Breast epithelium (tissue), 4 donors: Measurements from ENCODE around the gene MLST8. TPM values are rescaled to one million over a fixed set of nuclear protein-coding genes. Genes with fewer than 3 reads are reported as not detected.

ENCODE experiments used
- DNase-seq, 2 donors: peaks; one replicate each; pipeline ENCODE4 v3.0.0-alpha.2; 2019; ENCODE audit warnings: low spot score in 2 of 2
- H3K27ac ChIP-seq, 2 donors: fragments of 200-600 bp; sonication (generic) in 1 of 2; one replicate each; pipeline ENCODE4 v1.5.1; 2016 to 2019; ENCODE audit warnings: mild to moderate bottlenecking in 1 of 2
- H3K27me3 ChIP-seq, 2 donors: fragments of 200-600 bp; sonication (generic) in 1 of 2; one replicate each; pipeline versions ENCODE4 v1.5.1 to v1.6.0; 2017 to 2019; ENCODE audit warnings: control low read depth in 1 of 2, mild to moderate bottlenecking in 1 of 2
- H3K36me3 ChIP-seq: fragments of 200-600 bp; one replicate; pipeline ENCODE4 v1.5.1; 2019
- H3K4me1 ChIP-seq, 2 donors: fragments of 200-600 bp; sonication (generic); one replicate each; pipeline ENCODE4 v1.5.1; 2016 to 2019; ENCODE audit warnings: control low read depth in 1 of 2
- H3K4me3 ChIP-seq, 3 donors: fragments of 200-600 bp; sonication (generic); 1 replicate in 2 of 3; 2 replicates in 1 of 3; pipeline ENCODE4 v1.5.1; 2016 to 2019; ENCODE audit warnings: mild to moderate bottlenecking in 3 of 3, moderate library complexity in 2 of 3
- H3K9me3 ChIP-seq, 2 donors: fragments of 200-600 bp; sonication (generic) in 1 of 2; one replicate each; pipeline ENCODE4 v1.5.1; 2016 to 2019; ENCODE audit warnings: control low read depth in 1 of 2
- CTCF ChIP-seq, 3 donors: fragments of 450-650 bp; IDR thresholded peaks; one replicate each; pipeline ENCODE4 v1.5.1; 2016 to 2017; ENCODE audit warnings: antibody characterized with exemption in 3 of 3, mild to moderate bottlenecking in 3 of 3, moderate library complexity in 3 of 3
- POLR2A ChIP-seq: fragments of 450-650 bp; IDR thresholded peaks from one replicate; pipeline ENCODE4 v1.6.1; 2016; ENCODE audit warnings: antibody characterized with exemption, mild to moderate bottlenecking, moderate library complexity
- POLR2AphosphoS5 ChIP-seq, 3 donors: sonication (generic); formaldehyde crosslinking; IDR thresholded peaks; one replicate each; pipeline ENCODE4 v1.6.1; 2017; ENCODE audit warnings: antibody characterized with exemption in 3 of 3
- intact Hi-C: fragments of 100-400 bp; cut with DNase I; formaldehyde crosslinking; loops from one replicate; pipeline ENCODE4 v1.15.1; 2023; ENCODE audit warnings: low total_unique reads
- total RNA-seq, 3 donors: library from RNA; depleted of rRNA; stranded (reverse); fragments of >200 nt; gene quantifications; one replicate each; pipeline ENCODE4 v1.1.0, GENCODE V29; 2016

MLST8 gene
- total RNA-seq, 3 donors from 2014 or later: 42.7 to 48.1 (median 46.5) TPM

DNA sequence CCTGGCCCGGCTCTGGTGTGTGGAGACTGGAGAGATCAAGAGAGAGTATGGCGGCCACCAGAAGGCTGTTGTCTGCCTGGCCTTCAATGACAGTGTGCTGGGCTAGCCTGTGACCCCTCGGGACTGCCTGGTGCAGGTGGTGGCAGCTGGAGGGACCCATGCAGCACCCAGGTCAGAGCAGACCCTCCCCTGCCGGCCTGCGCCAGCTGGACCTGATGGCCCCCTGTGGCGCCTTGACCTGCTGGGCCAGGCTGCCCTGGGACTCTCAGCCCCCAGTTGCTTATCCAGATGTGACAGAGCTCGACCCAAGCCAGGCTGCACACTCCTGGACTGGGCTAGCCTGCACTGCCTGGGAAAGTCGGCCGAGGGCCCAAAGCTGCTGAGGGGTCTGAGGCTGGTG, 3.5 kb downstream of the MLST8 start:
- Histone ChIP-seq H3K4me3 (no peak overlapping the region), H3K27me3 (no peaks in the 10 kb centered on the region), H3K4me1 (peaks cover 16 to 33% of the 10 kb centered on the region in 2 donors), H3K9me3 (no peaks in the 10 kb centered on the region), H3K36me3 (no peaks in the 10 kb centered on the region), H3K27ac (no peak overlapping the region)
- TF ChIP-seq CTCF (IDR thresholded peaks at IDR 0.05): no peak
- TF ChIP-seq POLR2AphosphoS5 (IDR thresholded peaks at IDR 0.05): no peak
- no peak for TF ChIP-seq POLR2A
- intact Hi-C loops: no loop called here
- no peak for DNase-seq

DNA sequence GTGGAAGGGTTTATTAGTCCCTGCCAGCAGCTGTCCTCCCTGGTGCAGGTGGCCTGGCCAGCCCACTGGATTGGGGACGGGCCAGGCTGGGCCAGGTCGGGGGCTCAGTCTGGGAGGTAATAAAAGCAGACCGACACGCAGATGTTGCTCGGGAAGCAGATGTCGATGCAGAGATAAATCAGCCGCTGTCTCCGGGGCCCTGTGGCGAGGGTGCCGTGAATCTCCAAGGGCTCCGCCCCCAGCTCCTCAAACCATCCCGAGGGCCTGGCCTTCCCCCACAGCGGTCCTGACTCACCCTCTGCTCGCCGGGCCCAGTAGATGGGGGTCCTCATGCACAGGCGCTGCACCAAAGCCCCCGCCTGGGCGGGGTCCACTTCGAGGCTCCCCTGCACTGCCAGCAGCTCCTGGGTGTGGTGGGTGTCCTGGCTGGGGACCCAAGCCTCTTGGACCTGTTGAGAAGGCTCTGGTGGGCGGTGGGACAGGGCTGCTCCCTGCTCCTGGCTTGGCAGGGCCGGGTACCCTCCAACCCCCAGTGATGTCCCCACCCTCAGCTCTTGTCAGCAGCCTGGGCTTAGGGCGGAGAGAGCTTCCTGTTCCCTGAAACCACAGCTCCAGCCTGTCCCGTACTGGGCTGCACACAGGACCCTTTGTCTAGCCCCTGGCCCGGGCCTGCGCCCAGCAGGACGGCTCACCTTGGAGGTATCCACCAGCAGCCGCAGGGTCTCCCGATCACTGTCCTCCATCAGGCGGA, 4.2 kb downstream of the MLST8 start:
- intact Hi-C loops: no loop called here
- peaks cover 18 to 36% of the 10 kb centered on the region in 2 donors for H3K4me1 ChIP-seq

DNA sequence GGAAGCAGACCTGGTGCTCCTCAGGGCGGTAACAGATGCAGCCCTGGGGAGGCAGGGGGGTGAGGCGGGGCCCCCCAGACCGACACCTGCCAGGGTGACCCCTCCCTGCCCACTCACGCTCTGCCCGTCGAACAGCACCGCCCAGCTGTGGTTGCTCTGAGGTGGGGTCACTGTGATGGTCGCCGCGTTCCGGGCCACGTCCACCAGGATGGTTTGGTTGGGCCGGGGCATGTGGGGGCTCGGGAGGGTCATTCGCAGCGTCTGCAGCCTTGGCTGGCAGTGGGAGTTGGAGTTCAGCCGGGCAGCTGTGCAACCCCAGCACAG, 4.7 kb downstream of the MLST8 start:
- H3K27ac ChIP-seq: no peak overlapping the region
- no peak overlapping the region for H3K4me3 ChIP-seq
- DNase-seq: no peak
- TF ChIP-seq POLR2AphosphoS5 (IDR thresholded peaks at IDR 0.05) (no peak), POLR2A (no peak), CTCF (IDR thresholded peaks at IDR 0.05) (no peak)
- H3K36me3 ChIP-seq: no peaks in the 10 kb centered on the region
- intact Hi-C loops: no loop called here
- no peaks in the 10 kb centered on the region for H3K9me3 ChIP-seq
- peaks cover 18 to 36% of the 10 kb centered on the region in 2 donors for H3K4me1 ChIP-seq
- no peaks in the 10 kb centered on the region for H3K27me3 ChIP-seq

More for the DNA sequence above, 4.2 kb downstream of the MLST8 start:
- Histone ChIP-seq H3K27ac (no peak overlapping the region), H3K4me3 (no peak overlapping the region), H3K27me3 (no peaks in the 10 kb centered on the region), H3K9me3 (no peaks in the 10 kb centered on the region), H3K36me3 (no peaks in the 10 kb centered on the region)
- no peak for DNase-seq
- no peak for TF ChIP-seq POLR2A
- TF ChIP-seq CTCF (IDR thresholded peaks at IDR 0.05): no peak

DNA sequence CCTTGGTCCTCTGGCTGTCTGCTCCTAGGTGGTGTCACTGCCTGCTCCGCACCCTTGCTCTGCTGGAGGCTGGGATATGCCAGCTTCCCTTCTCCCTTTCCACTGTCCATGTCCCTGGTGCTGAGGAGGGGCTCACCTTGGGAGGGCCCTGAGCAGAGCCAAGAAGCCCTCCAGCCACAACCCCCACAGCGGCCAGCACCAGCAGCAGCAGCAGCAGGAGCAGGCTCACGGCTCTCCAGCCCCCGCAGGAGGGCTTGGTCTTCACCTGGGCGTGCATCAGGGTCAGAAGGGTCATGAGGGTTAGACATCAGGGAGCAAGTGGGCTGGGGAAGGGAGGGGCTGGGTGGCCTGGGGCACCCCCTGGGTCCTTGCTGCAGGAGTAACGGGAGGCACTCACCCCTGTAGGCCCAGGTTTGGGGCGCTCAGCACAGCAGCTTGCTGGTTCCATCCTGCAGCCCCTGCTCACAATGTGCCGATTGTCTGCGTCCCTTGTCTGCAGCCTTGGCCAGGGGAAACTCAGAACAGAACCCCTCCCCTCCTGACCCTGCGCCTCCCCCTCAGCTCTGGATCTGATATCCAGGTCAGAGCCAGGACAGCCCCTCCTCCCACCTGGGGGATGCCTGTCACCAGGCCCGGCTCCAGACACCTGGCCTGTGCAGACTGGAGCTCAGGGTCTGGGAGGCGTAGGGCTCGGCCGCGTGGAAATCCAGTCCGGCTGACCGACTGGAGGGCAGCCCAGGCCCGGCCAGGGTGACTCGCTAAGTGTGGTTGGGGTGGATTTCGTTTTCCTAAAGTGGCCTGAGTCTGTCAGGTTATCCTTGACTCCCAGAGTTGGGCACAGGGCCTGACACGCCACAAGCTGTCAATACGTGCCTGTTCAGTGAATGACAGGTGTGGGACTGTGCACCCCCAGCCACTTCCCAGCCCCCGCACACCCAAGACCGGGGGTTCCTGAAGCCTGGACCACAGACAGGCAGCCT, 5.4 kb downstream of the MLST8 start, which contains the start of gene BRICD5:
BRICD5 (minus strand) TSS at position 478 of the 980 bp plus-strand sequence; CDS start at position 448, 30 bp downstream.
- Histone ChIP-seq H3K4me1 (peaks cover 18 to 36% of the 10 kb centered on the region in 2 donors), H3K9me3 (no peaks in the 10 kb centered on the region), H3K27me3 (no peaks in the 10 kb centered on the region), H3K27ac (peak within 1 kb of the TSS; percentile 68 to 70), H3K36me3 (no peaks in the 10 kb centered on the region), H3K4me3 (no peak within 1 kb of the TSS)
- intact Hi-C loops: no loop called here
- no peak for TF ChIP-seq POLR2A
- TF ChIP-seq POLR2AphosphoS5 (IDR thresholded peaks at IDR 0.05): no peak
- TF ChIP-seq CTCF (IDR thresholded peaks at IDR 0.05): no peak
- no peak for DNase-seq
